ENCODE data around the gene KLHDC8B. TPM values are rescaled to one million over a fixed set of nuclear protein-coding genes. Genes with fewer than 3 reads are reported as not detected.

The KLHDC8B gene
- total and polyA plus RNA-seq, 12 donors: 127 to 501 (median 237) TPM

DNA sequence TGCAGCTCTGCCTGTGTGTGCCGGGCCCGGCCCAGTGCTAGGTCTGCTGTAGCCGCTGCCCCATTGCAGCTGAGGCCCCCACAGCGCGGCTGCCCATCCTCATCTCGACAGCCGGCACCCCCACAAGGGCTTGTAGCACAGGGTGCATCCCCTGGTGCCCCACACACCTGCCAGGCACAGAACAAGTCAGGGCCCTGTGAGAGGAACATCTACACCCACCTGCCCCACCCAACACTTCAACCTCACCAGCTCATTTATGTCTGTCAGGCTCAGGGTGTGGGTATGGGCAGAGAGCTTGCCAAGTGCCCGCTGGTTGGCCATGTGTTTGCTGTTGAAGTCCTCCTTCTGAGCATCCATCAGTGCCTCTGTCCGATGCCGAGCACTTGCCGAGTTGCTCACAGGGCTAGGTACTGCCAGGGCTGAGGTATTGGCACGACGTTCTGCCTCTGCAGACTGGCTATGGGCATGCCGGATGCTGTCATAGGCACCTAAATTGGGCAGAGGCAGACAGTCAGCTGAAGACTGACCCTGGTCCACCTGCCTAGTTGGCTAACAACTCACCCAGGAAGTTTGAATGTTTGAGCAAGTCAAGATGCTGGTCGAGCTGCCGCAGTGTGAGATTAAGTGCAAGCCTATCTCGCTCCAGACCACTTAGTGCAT is 48.4 kb upstream of the KLHDC8B start:
- 87 to 94% (median 90%) methylated on average over 5 to 17 of the region's 17 CpGs for WGBS, 4 donors
- Histone ChIP-seq H3K4me3 (no peak overlapping the region), H3K36me3 (replicated peaks in 1 of 2) (peaks cover 0 to 77% of the 10 kb centered on the region in 2 donors), H3K9me3 (replicated peaks in 1 of 3) (no peaks in the 10 kb centered on the region), H3K4me1 (replicated peaks in 1 of 2) (peaks cover 16 to 17% of the 10 kb centered on the region in 2 donors), H3K27me3 (no peaks in the 10 kb centered on the region), H3K27ac (no peak overlapping the region)
- intact Hi-C loops (cut with DNase I): no loop called here
- no peak for DNase-seq
- TF ChIP-seq, protein P1, sequence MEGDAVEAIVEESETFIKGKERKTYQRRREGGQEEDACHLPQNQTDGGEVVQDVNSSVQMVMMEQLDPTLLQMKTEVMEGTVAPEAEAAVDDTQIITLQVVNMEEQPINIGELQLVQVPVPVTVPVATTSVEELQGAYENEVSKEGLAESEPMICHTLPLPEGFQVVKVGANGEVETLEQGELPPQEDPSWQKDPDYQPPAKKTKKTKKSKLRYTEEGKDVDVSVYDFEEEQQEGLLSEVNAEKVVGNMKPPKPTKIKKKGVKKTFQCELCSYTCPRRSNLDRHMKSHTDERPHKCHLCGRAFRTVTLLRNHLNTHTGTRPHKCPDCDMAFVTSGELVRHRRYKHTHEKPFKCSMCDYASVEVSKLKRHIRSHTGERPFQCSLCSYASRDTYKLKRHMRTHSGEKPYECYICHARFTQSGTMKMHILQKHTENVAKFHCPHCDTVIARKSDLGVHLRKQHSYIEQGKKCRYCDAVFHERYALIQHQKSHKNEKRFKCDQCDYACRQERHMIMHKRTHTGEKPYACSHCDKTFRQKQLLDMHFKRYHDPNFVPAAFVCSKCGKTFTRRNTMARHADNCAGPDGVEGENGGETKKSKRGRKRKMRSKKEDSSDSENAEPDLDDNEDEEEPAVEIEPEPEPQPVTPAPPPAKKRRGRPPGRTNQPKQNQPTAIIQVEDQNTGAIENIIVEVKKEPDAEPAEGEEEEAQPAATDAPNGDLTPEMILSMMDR (IDR thresholded peaks at IDR 0.05): no peak
- TF ChIP-seq POLR2A (IDR thresholded peaks at IDR 0.05): no peak

DNA sequence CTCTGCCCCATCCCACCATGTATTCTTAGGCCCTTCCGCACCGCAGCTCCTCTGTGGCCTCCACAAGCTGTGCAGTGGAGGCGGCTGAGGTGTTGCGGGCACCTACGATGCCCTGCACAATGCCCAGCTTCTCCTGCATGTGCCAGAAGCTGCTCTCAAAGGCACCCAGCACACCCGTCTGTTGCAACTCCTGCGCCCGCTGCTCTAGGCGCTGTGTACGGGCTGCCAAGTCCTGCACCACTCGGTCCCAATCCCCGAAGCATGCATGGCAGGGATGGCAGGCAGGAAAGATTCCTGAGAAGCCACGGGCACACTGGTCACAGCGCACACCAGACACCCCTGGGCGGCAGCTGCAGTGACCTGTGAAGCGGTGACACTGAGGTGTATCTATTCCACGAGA is 47.7 kb upstream of the KLHDC8B start:
- 91 to 94% (median 93%) methylated on average over 9 to 17 of the region's 17 CpGs for whole genome bisulfite sequencing, 4 donors

GRCh38 chr3:49124203-49124602 is 47.2 kb upstream of the KLHDC8B start:
- Histone ChIP-seq H3K27ac (no peak overlapping the region), H3K36me3 (replicated peaks in 1 of 2) (peaks cover 0 to 79% of the 10 kb centered on the region in 2 donors), H3K4me1 (replicated peaks in 1 of 2) (peaks cover 9 to 11% of the 10 kb centered on the region in 2 donors), H3K9me3 (replicated peaks in 1 of 3) (no peaks in the 10 kb centered on the region), H3K4me3 (no peak overlapping the region), H3K27me3 (no peaks in the 10 kb centered on the region)
- TF ChIP-seq POLR2A (IDR thresholded peaks at IDR 0.05): no peak
- TF ChIP-seq, protein P1 (IDR thresholded peaks at IDR 0.05): no peak
- intact Hi-C loops (cut with DNase I): no loop called here
- no peak for DNase-seq
- 68 to 85% (median 83%) methylated on average over 3 to 7 of the region's 7 CpGs for WGBS, 4 donors

More for the DNA sequence above, 47.7 kb upstream of the KLHDC8B start:
- no peak overlapping the region for H3K4me3 ChIP-seq
- TF ChIP-seq, protein P1 (IDR thresholded peaks at IDR 0.05): no peak
- no peak for TF ChIP-seq POLR2A (IDR thresholded peaks at IDR 0.05)
- H3K9me3 ChIP-seq (replicated peaks in 1 of 3): no peaks in the 10 kb centered on the region
- peaks cover 0 to 77% of the 10 kb centered on the region in 2 donors for H3K36me3 ChIP-seq (replicated peaks in 1 of 2)
- no peak for DNase-seq
- intact Hi-C loops (cut with DNase I): no loop called here
- no peaks in the 10 kb centered on the region for H3K27me3 ChIP-seq
- H3K4me1 ChIP-seq (replicated peaks in 1 of 2): peaks cover 15 to 16% of the 10 kb centered on the region in 2 donors
- H3K27ac ChIP-seq: no peak overlapping the region

DNA sequence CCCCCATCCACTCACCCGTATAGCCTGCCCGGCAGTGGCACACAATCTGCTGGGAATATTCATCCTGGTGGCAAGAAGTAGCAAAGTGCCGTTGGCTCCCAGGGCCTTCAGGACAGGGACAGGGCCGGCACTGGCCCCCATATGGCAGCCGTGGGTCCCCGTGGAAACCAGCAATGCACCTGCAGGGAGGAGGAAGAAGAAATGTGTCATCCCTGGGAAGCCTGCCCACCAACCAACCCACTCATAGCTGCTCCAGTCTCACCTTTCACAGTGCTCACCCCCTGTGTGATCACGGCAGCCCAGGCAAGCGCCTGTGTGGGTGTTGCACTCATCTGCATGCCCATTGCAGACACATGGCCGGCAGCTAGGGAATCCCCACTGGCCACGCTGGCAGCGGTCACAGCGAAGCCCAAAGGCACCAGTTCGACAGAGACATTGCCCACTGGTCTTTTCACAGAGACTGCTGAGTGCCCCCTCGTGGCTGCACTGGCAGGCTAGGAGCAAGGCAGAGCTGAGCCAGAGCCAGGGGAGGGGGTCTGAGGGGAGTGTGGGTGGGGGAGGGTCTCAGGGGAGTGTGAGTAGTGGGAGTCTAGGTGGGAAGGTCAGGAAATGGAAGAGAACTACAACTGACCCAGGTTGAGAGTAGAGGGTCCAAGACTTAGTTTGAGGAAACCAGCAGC is 46.3 kb upstream of the KLHDC8B start:
- H3K4me3 ChIP-seq: no peak overlapping the region
- 70 to 82% (median 75%) methylated on average over 8 to 14 of the region's 14 CpGs for WGBS, 4 donors
- no peak for DNase-seq
- TF ChIP-seq, protein P1 (IDR thresholded peaks at IDR 0.05): no peak
- TF ChIP-seq POLR2A (IDR thresholded peaks at IDR 0.05): no peak
- H3K27ac ChIP-seq: peak overlapping the region in 1 of 5 donors; percentile 13
- H3K4me1 ChIP-seq (replicated peaks in 1 of 2): peaks cover under 1 to 2% of the 10 kb centered on the region in 2 donors
- intact Hi-C loops (cut with DNase I): no loop called here
- H3K9me3 ChIP-seq (replicated peaks in 1 of 3): no peaks in the 10 kb centered on the region
- H3K27me3 ChIP-seq: no peaks in the 10 kb centered on the region
- peaks cover 0 to 88% of the 10 kb centered on the region in 2 donors for H3K36me3 ChIP-seq (replicated peaks in 1 of 2)
